ENCODE results near the gene TMEM221.

GRCh38 chr19:17390665-17391370 lies 57.6 kb downstream of the TMEM221 start:
- TF ChIP-seq CTCF (IDR thresholded peaks at IDR 0.05; ENCODE audit: low read depth, low read length) (peak; percentile 51), EZH2phosphoT487 (IDR thresholded peaks at IDR 0.05; ENCODE audit: low read depth) (no peak)

All from OCI-LY3 (cell line).